HG03439 (cell line): ENCODE data around the gene ROR1.

Experiments
- ATAC-seq: cut with Tn5 transposase; IDR thresholded peaks from one replicate; pipeline ENCODE4 v1.9.1; 2021; ENCODE audit warnings: mild to moderate bottlenecking, moderate library complexity; ENCODE audit not compliant: unreplicated experiment

ROR1 gene

GRCh38 chr1:64046243-64046642 lies 272.4 kb downstream of the ROR1 start:
- no peak for ATAC-seq

- no peak for ATAC-seq
Observed at GRCh38 chr1:64046891-64047290, 273.1 kb downstream of the ROR1 start.

- no peak for ATAC-seq
Observed at GRCh38 chr1:64047549-64047996, 273.8 kb downstream of the ROR1 start.

GRCh38 chr1:64049900-64050540 lies 276.2 kb downstream of the ROR1 start:
- ATAC-seq: no peak

- ATAC-seq: no peak
Observed at GRCh38 chr1:64050601-64051000, 276.8 kb downstream of the ROR1 start.

- ATAC-seq: no peak
Observed at GRCh38 chr1:64051796-64052195, 278.0 kb downstream of the ROR1 start.

- no peak for ATAC-seq
Observed at GRCh38 chr1:64052777-64053176, 279.0 kb downstream of the ROR1 start.

GRCh38 chr1:64055310-64055709 lies 281.5 kb downstream of the ROR1 start:
- no peak for ATAC-seq

GRCh38 chr1:64059556-64059955 lies 285.7 kb downstream of the ROR1 start:
- ATAC-seq: no peak

GRCh38 chr1:64060611-64061302 lies 286.9 kb downstream of the ROR1 start:
- ATAC-seq: no peak

- ATAC-seq: no peak
Observed at GRCh38 chr1:64061430-64062104, 287.8 kb downstream of the ROR1 start.

GRCh38 chr1:64062529-64062928 lies 288.7 kb downstream of the ROR1 start:
- ATAC-seq: no peak

GRCh38 chr1:64062941-64063581 lies 289.2 kb downstream of the ROR1 start:
- no peak for ATAC-seq

- ATAC-seq: no peak
Observed at GRCh38 chr1:64065571-64065970, 291.8 kb downstream of the ROR1 start.

- ATAC-seq: no peak
Observed at GRCh38 chr1:64072089-64072793, 298.4 kb downstream of the ROR1 start.

- ATAC-seq: no peak
Observed at GRCh38 chr1:64073705-64074104, 299.9 kb downstream of the ROR1 start.

- ATAC-seq: no peak
Observed at GRCh38 chr1:64074767-64075166, 300.9 kb downstream of the ROR1 start.

- ATAC-seq: no peak
Observed at GRCh38 chr1:64077281-64077940, 303.6 kb downstream of the ROR1 start.

GRCh38 chr1:64080941-64081562 lies 307.2 kb downstream of the ROR1 start:
- ATAC-seq: no peak

GRCh38 chr1:64082459-64082858 lies 308.6 kb downstream of the ROR1 start:
- ATAC-seq: no peak
